ENCODE measurements around the gene LYPD1.

DNA sequence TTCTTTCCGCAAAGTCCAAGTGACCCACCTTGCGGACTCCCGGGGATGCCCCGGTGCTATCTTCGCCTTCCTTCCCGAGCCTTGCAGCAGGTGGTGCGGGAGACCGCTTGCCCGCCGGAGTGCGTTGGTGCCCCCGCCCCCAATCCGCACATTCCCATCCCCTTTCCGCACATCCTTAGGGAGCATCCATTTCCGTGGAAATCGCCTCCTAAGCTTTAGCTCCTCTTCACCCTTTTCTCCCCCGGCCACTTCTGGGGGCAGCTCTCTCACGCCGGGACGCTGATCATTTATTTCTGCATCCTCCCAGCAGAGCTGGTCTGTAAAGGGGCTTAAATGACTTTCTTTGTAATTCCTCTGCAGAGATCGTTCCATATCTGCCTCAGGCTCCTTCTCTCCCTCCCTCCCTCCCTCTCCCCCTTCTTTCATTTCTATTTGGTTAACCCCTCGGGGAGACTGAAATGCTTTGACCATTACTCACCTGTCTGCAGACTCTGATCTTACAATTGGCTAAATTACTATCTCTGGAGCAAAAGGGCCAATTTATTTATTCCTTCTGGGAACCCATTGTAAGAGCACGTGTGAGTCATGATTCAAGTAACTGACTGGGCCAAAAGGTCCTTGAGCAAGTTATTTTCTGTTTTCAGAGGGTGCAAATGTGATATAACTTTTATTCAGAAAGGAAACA lies 1.3 kb upstream of the LYPD1 start:
- TF ChIP-seq, protein P1, sequence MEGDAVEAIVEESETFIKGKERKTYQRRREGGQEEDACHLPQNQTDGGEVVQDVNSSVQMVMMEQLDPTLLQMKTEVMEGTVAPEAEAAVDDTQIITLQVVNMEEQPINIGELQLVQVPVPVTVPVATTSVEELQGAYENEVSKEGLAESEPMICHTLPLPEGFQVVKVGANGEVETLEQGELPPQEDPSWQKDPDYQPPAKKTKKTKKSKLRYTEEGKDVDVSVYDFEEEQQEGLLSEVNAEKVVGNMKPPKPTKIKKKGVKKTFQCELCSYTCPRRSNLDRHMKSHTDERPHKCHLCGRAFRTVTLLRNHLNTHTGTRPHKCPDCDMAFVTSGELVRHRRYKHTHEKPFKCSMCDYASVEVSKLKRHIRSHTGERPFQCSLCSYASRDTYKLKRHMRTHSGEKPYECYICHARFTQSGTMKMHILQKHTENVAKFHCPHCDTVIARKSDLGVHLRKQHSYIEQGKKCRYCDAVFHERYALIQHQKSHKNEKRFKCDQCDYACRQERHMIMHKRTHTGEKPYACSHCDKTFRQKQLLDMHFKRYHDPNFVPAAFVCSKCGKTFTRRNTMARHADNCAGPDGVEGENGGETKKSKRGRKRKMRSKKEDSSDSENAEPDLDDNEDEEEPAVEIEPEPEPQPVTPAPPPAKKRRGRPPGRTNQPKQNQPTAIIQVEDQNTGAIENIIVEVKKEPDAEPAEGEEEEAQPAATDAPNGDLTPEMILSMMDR (IDR thresholded peaks at IDR 0.05), result no peak
- TF ChIP-seq POLR2A (IDR thresholded peaks at IDR 0.05), result no peak
